Putamen (tissue), 1 donor: ENCODE measurements around the gene MBNL2.

ENCODE experiments used
- DNase-seq: peaks from one replicate; pipeline ENCODE4 v3.0.0-alpha.2; 2016; ENCODE audit warnings: low spot score

MBNL2 gene

GRCh38 chr13:97234742-97235141 lies 12.6 kb downstream of the MBNL2 start:
- no peak for DNase-seq

- DNase-seq, result no peak
Observed at GRCh38 chr13:97235549-97236231, 13.6 kb downstream of the MBNL2 start.

- DNase-seq, result no peak
Observed at GRCh38 chr13:97237388-97237787, 15.3 kb downstream of the MBNL2 start.

- no peak for DNase-seq
Observed at GRCh38 chr13:97238432-97238831, 16.3 kb downstream of the MBNL2 start.

- DNase-seq, result no peak
Observed at GRCh38 chr13:97238883-97239282, 16.8 kb downstream of the MBNL2 start.

- no peak for DNase-seq
Observed at GRCh38 chr13:97239306-97239705, 17.2 kb downstream of the MBNL2 start.

GRCh38 chr13:97239943-97240787 lies 18.0 kb downstream of the MBNL2 start:
- DNase-seq, result no peak

- DNase-seq, result no peak
Observed at GRCh38 chr13:97240788-97241734, 18.9 kb downstream of the MBNL2 start.

- DNase-seq, result no peak
Observed at GRCh38 chr13:97241761-97242160, 19.6 kb downstream of the MBNL2 start.

GRCh38 chr13:97242755-97243497 lies 20.8 kb downstream of the MBNL2 start:
- peak; percentile 97 for DNase-seq

- peak; percentile 92 for DNase-seq
Observed at GRCh38 chr13:97243915-97244781, 22.0 kb downstream of the MBNL2 start.

GRCh38 chr13:97245011-97245410 lies 22.9 kb downstream of the MBNL2 start:
- DNase-seq, result no peak

- DNase-seq, result no peak
Observed at GRCh38 chr13:97246596-97247158, 24.5 kb downstream of the MBNL2 start.

GRCh38 chr13:97248243-97248642 lies 26.1 kb downstream of the MBNL2 start:
- DNase-seq, result no peak

GRCh38 chr13:97249093-97249795 lies 27.1 kb downstream of the MBNL2 start:
- DNase-seq, result no peak

GRCh38 chr13:97249796-97250495 lies 27.8 kb downstream of the MBNL2 start:
- no peak for DNase-seq

- no peak for DNase-seq
Observed at GRCh38 chr13:97250560-97250959, 28.4 kb downstream of the MBNL2 start.

GRCh38 chr13:97252735-97253134 lies 30.6 kb downstream of the MBNL2 start:
- DNase-seq, result no peak
